GM19328 (cell line): ENCODE data around the gene ARL2BP.

Experiments
- ATAC-seq: cut with Tn5 transposase; IDR thresholded peaks from one replicate; pipeline ENCODE4 v1.9.1; 2021; ENCODE audit warnings: mild to moderate bottlenecking, moderate library complexity; ENCODE audit not compliant: unreplicated experiment

ARL2BP gene

DNA sequence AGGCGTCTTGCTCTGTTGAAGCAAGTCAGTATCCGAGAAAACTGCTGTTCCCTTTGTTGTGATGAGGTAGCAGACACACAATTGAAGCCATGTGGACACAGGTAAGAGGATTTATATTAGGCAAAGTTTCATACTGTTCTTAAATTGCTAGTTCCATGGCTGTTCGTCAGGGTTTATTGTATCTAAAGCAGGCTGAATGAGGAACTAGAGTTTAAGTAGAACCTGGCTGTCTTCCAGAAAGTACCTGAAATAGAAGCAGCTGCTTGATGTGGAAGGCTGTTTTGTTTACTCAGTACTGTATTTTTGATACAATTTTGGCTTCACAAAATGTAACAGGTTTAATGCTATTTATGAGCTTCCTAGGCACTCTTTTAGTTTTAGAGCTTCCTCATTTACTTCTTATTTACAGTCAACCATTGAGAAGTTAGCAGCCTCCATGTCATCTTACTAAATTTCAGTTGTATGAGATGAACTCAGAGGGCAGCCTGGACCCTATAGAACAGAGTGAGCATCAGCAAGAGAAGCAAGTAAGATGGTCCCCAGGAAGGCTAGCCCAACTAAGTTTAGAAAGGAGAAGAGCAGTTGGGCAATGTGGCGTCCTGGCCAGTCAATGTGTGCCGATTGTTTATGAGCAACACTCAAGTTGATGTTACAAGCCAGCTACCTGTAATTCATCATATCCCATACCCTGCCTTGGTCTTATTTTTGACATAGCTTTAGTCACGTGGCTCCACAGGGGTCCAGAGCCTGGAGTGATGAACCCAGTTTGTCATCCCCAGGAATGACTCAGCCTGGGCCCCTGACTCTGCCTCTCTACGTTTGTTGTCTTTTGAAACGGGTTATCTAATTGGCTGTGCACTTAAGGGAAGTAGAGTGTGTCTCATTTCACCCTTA is 9.7 kb upstream of the ARL2BP start:
- no peak for ATAC-seq

DNA sequence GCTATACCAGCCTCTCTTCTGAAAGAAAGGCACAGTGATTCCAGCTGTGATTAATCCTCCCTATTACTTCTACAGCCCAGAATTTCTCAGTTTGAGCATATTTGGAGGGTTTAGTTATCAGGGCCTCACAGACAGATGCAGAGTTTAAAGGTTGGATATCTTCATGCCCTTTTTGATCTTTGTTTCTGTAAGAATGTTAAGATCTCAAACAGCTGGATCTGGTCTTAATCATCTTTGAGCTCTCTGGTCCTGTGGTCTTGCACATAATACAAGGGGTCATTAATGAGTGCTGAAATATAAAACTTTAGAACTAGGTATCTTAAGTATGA is 9.1 kb upstream of the ARL2BP start:
- ATAC-seq: no peak

DNA sequence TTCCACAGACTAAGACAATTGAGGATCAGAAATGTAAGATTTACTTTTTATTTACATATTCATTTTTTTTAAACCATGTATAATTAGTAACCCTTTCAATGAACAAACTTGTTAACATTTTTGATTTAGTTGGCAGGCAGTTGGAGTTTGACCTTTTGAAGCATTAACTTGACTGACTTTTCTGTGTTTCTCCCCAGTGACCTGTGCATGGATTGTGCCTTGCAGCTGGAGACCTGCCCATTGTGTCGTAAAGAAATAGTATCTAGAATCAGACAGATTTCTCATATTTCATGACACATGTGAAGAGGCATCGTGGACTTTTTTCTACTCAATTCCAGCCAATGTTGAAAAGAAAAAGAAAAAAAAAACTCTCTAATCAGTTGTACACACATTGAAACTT is 6.4 kb upstream of the ARL2BP start:
- ATAC-seq: no peak

DNA sequence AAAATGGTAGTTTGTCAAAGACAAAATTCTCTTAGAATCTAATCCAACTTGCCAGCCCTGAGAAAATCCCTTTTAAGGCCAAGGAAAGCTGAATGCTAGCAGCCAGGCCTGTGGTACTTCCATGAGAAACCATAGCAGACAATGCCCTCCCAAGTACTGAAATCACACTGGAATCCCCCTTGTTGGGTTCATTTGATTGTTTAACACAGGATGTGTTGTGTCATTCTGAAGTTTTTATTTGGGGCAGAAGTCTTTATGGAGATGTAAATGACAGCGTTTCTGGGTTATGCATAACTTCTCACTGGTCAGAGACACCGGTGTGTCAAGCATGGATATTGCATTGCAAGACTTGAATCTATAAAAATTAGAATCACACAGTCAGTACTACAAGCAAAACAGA is 6.0 kb upstream of the ARL2BP start:
- no peak for ATAC-seq

DNA sequence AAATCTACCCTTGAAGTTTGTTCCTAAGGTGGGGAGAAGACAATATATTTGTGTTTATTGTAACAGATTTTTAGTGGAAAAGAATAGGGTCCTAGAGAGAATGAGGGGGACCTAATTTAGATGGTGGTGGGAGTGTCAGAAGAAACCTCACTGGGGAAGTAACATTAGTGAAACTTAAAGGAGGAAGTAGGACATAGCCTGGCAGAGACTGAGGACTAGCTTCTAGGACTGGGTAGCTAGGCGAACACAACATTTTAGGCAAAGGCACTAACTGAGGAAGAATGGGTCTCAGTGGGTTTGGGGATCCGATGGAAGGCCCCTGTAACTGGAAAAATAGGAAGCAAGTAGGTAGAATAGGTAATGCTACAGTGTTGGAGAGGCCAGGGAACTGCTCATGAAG is 4.2 kb upstream of the ARL2BP start:
- ATAC-seq: no peak

DNA sequence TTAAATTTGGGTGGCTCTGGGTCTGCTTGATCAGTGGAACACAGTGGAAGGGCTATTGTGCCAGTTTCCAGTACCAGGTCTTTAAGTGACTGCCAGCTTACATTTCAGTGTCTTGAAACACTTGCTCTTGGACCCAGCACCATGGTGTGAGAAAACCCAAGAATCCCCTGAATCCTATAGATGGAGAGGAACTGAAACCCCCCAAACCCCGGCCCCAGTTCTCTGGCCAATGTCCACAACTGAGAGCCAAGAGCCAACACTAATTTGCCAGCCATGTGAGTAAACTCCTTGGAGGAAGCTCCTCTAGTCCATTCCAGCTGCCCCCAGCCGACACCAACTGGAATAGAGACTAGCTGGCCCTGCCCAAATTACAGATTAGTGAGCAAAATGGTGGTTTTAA is 2.4 kb upstream of the ARL2BP start:
- no peak for ATAC-seq

DNA sequence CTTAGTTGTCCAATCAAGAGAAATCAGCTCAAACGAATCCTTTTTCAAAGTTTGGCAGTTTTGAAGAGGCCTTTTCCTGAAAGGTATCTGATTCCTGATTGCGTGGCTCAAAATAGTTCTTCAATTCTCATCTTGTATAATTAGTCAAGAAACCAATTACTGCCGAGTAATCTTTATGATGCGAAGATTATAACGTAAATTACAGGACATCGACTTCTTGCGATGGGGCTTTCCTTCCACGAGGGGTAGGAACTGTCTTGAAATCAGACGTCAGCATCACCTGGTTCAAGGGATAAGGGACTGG is 644 bp upstream of the ARL2BP start:
- ATAC-seq: no peak

DNA sequence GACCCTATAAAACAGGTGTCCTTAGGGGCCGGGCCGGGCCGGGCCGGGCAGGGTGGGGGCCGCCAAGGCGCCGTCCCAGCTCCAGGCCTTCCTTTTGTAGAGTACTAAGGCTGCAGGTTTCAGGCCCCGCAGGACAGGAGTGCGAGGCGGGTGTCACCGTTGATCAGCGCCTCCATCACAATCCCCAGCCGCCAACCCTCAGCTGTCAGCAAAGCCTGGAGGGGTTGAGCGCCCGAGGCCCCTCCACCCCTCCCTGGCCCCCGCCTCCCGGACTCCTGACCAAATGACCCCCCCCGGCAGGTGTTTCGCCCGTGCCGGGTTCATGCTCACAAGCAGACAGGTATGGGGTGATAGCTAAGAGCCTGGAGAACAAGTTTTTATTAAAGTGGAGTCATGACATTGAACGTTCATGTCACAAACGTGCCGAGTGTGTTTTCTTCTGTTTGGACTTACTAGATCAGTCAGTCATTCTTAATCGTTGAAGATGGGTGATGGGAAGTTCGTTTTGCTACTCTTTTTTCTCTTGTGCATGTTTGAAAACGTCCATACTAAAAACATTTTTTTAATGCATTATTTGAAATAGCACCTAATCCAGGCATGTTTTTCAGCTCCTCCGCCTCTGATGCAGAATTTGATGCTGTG is 534 bp downstream of the ARL2BP start:
- no peak for ATAC-seq

DNA sequence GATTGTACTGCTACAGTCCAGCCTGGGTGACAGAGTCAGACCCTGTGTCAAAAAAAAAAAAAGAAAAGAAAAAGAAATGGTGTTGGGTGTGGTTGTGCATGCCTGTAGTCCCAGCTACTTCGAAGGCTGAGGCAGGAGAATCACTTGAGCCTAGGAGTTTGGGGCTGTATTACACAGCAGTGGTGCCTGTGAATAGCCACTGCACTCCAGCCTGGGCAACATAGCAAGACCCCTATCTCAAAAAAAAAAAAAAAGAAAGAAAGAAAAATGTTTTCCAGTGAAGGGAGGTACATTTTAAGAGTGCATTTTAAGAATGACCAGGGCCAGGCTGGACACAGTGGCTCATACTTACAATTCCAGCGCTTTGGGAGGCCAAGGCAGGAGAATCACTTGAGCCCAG is 6.3 kb downstream of the ARL2BP start:
- no peak for ATAC-seq

DNA sequence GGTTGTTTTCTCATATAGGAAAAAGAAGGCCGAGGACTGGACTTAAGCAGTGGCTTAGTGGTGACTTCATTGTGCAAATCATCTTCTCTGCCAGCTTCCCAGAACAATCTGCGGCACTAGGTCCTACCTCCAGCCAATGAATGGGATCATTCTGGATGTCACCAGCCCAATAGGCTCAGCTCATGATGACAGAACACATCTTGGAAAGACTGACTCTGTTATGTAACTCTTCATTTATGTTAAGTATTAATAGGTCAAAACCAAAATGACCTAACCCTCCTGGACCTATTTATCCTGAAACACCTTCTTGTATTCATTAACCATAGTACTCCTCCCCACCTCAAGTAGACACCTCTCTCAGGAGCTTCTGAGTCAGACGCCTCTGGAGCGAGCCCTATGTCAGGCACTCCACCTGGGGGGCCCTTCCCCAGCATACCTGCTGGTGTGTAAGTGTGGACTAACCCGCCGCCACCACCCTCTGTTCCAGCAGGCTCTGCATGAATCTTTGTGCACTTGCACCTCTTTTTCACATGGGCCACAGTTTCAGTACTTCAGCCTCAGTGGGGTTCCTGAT is 7.2 kb downstream of the ARL2BP start:
- no peak for ATAC-seq

DNA sequence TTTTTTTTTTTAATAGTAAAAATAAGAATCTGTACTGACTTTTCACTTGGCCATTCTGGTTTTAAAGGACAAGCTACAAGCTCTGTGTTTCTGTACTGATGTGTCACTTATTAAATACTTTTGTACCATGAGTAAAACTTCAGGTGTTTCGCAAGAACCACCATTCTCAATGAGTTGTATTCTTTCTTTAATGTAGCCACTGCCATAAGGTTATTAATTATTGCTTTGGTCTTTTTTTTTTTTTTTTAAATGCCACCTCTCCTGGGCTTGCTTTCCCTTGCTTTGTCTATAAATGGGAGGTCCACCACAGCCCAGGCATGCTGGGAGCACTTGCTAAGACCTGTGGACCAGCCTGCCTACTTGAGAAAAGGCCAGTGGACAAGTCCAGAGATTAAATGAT is 8.4 kb downstream of the ARL2BP start:
- no peak for ATAC-seq

DNA sequence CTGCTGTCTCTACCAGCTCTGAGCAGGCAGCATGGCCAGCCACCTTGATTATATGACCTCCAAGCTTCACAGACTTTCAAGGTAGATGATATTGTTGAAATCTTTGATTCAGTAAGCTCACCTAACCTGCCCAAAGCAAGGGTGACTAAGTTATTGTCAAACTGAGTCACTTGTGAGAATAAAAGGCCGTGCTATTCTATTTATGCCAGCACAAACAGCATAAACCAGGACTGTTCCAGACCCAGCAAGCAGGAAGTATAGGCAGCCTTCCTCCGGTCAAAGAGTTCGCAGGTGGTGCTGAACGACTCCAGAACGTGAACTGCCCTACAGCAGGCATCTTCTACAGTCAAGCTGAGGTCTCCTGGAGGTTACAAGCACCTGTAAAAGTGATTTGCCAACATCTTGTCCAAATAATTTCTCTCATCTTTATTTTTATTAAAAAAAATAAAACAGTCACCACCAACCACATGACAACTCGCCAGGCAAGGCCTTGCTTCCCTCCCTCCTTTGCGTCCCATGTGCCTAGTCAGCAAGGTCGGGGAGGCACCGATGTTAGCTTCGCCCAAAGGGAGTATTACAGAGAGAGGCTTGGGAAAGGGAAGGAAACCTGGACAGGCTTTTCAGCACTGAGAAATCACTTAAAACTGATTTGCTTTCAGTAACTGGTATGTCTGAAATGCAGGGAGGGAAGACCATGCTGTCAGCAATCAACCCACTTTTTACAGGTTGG is 10.8 kb downstream of the ARL2BP start:
- no peak for ATAC-seq

DNA sequence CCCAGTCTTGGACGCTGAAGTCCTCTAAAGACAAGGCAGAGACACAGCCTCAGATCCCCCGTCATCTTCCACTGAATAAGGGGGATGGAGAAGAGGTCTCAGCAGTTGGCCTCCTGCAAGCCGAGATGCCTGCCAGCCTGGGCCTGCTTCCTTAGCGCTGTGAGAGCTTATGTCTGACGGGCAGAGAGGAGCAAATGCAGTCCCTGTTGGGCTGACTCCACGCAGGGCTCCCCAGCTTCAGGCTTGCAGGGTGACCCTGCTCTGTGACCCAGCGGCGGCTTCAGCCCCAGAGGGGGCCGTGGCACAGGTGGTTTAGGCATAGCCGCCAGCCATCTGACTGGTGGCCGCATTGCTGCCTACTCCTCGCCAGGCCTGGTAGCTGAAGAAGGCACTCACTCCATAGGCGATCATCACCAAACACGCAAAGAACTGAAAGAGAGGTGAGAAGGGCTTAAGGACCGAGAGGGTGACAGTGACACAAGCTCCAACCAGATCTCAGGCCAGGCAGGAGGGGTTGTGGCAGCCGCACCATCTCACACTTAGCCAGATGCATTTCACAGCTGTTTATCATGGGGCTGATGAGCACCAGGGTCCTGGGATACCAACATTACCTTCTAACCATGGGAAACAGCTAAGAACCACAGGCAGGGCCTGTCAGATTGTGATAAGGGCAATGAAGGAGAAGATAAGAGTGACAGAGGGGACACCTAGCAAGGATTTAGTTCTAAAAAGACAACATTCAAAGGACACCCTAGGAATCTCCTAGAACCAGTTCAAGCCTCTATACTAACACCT is 11.7 kb downstream of the ARL2BP start:
- no peak for ATAC-seq

DNA sequence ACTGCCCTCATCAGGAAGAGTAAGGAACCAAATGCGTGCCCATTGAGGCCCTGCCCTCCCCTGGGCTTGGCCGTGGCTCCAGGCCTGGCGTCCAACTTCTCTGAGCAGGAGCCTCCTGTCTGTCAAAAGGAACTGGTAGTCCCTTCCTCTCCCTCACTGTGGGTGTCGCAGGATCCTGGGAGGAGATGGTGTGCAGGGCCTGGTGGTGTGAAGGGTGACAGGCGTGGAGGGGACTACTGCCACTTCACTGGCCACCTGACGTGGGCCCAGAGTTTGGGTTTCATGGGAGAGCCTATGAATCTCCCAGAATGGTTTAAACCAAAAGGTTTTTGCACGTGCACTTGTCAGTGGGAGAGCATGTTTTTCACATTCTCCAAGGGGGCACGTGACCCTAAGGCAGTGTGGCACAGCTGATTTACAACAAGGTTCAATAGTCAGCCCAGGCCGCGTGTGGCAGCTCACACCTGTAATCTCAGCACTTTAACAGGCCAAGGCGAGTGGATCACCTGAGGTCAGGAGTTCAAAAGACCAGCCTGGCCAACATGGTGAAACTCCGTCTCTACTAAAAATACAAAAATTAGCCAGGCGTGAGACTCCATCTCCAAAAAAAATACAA is 12.5 kb downstream of the ARL2BP start:
- no peak for ATAC-seq

DNA sequence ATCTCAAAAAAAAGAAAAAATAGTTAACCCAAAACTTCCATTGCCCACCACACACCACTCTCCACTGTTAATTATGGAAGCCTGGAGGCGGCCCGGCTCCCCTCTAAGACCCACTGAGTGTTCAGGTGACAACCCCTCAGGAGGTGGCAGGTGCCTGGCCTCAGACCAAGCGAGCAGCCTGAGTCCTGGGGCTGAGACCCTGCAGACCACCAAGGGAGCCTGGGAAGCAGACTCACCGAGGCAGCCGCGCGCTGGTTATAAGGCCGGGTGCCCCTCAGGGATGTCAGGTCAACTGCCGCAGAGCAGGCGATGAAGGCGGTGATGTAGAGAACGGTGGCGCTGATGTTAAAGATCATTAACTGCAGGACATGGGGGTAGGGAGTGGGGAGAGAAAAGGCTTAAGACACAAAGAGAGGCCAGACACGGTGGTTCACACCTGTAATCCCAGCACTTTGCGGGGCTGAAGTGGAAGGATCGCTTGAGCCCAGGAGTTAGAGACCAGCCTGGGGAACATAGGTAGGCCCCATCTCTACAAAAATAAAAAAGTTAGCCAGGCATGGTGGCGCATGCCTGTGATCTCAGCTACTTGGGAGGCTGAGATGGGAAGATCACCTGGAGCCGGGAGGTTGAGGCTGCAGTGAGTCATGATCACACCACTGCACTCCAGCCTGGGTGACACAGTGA is 13.3 kb downstream of the ARL2BP start:
- no peak for ATAC-seq

DNA sequence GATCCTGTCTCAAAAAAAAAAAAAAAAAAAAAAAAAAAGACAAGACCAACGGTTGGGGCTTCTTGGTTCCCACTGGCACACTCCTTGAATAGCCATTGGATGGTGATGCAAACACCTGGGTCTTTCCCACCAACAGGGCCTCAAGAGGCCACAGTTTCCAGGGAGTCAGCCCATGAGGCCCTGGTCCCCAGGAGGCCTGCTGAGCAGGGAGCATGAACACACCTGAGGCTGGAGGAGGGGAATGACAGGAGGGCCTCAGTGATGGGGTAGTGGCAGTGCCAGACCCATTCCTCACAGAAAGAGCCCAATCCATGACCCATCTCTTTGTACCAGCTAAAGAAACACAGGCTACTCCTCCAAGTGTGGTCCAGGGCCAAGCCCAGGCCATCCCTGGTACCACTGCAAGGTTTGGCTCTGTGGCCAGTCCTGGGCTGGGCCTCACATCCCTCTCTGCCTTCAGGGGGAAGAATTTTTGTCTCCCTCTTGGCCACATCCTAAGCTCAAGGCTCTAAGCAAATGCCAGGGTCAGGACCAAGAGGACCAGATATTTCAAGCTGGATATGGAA is 13.9 kb downstream of the ARL2BP start:
- ATAC-seq: no peak

DNA sequence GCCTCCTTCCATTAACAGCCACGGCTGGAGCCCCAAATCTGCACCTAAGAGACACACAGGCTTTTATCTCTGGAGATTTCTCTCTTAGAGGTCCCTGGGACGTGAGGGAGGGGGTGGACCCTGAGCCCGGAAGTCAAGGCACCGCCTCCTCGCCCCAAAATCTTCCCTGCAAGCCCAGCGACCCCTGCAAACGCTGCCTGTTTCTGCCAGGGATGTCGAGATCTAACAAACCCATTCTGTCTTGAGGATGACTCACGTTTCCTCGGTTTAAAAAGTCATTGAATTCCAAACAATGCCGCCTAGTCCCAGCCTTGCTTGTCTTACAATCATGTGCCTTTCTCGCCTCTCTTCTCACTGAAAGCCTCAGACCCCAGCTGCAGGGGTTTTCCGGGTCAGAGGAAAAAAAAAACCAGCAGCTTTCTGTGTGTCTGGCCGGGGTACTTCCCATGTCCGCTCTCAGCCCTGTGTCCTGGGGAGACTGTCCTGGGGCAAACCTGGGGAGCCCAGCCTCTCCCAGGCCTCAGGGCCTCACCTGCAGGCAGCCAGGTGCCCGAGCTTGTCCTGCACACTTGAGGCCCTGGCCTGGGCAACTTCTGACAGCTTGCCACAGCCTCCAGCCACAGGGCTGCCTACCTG is 15.4 kb downstream of the ARL2BP start:
- ATAC-seq: no peak

DNA sequence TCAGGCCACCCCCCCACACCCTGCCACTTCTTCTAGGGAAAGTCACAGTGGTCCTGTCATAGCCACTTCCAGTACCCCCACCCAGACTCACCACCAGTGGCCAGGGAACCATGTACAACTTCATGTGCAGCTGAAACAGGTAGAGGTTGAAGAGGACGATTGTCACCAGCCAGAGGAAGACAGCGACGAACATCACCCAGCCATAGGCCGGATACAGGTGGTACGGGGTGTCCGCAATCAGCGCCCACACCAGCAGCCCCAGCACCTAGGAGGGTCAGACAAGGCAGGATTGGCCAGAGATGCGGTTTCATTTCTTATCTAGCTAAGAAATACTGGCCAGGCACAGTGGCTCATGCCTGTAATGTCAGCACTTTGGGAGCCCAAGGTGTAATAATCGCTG is 16.7 kb downstream of the ARL2BP start:
- no peak for ATAC-seq

DNA sequence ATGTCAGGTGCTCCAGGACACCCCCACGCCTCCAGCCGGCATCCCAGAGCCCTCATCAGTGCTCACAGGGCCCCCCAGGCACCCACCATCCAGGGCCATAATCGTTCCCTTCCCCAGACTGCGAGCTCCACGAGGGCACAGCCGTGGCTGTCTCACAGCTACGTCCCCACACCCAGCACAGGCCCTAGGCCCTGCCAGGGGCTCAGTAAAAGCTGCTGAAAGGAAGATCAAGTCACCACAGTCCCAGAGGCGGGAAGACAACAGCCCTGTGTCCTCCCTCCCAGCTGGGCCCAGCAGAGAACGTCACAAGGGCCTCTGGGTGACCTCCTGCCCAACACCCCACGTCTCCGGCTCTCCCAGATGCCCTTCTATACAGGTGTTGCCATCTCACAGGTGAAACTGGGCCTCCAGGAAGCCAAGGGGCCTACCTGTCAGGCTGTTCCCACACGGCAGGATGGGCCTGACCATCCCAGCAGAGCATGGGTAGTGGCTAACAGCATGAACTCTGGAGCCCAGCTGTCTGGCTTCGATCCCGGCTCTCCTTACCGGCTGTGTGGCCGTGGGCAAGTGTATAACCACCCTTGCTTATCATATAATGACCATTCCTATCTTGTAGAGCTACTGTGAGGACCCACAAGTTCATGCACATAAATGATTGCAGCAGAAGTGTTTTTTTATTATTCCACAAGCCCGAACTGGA is 17.9 kb downstream of the ARL2BP start:
- no peak for ATAC-seq
